Liver (tissue), 9 donors: Measurements from ENCODE around the gene COX20. TPM values are rescaled to one million over a fixed set of nuclear protein-coding genes. Genes with fewer than 3 reads are reported as not detected.
A peak's percentile ranks its signal among the peaks of the same experiment; 100 is the strongest.

Source experiments
- DNase-seq: peaks from one replicate; pipeline ENCODE4 v3.0.0-alpha.2; 2017; ENCODE audit warnings: low spot score
- H3K27ac ChIP-seq, 2 donors: one replicate each; pipeline ENCODE4 v1.7.0; 2013; ENCODE audit warnings: inconsistent platforms in 2 of 2, low read length in 2 of 2, control low read depth in 1 of 2, low read depth in 1 of 2, mild to moderate bottlenecking in 1 of 2
- H3K27me3 ChIP-seq, 4 donors: one replicate each; pipeline versions ENCODE4 v1.6.1 to v1.7.0; 2013; ENCODE audit warnings: low read length in 3 of 4, inconsistent platforms in 1 of 4, mild to moderate bottlenecking in 1 of 4, moderate library complexity in 1 of 4; ENCODE audit not compliant: control insufficient read depth in 4 of 4, insufficient read depth in 4 of 4
- H3K36me3 ChIP-seq, 4 donors: one replicate each; pipeline versions ENCODE4 v1.6.1 to v1.7.0; 2013; ENCODE audit warnings: low read length in 3 of 4, mild to moderate bottlenecking in 3 of 4, low read depth in 1 of 4, moderate library complexity in 1 of 4; ENCODE audit not compliant: control insufficient read depth in 4 of 4, insufficient read depth in 3 of 4
- H3K4me1 ChIP-seq, 4 donors: one replicate each; pipeline versions ENCODE4 v1.6.1 to v1.7.0; 2013; ENCODE audit warnings: low read length in 3 of 4, mild to moderate bottlenecking in 3 of 4, moderate library complexity in 1 of 4; ENCODE audit not compliant: control insufficient read depth in 4 of 4, insufficient read depth in 4 of 4
- H3K4me3 ChIP-seq, 3 donors: one replicate each; pipeline versions ENCODE4 v1.6.1 to v1.7.0; 2013; ENCODE audit warnings: low read length in 3 of 3, control low read depth in 1 of 3, low read depth in 1 of 3, mild to moderate bottlenecking in 1 of 3
- H3K9ac ChIP-seq, 2 donors: one replicate each; pipeline ENCODE4 v1.7.0; 2013; ENCODE audit warnings: low read length in 2 of 2, mild to moderate bottlenecking in 2 of 2, moderate library complexity in 2 of 2, control low read depth in 1 of 2, low read depth in 1 of 2
- H3K9me3 ChIP-seq, 4 donors: one replicate each; pipeline versions ENCODE4 v1.6.1 to v1.7.0; 2013; ENCODE audit warnings: low read length in 3 of 4; ENCODE audit not compliant: control insufficient read depth in 4 of 4
- ATF3 ChIP-seq: IDR thresholded peaks from 2 replicates; pipeline ENCODE4 v1.6.1; 2016; ENCODE audit warnings: antibody characterized with exemption
- EGR1 ChIP-seq, 2 donors: IDR thresholded peaks; 2 replicates each; pipeline ENCODE4 v1.6.1; 2016 to 2018; ENCODE audit warnings: antibody characterized with exemption in 2 of 2, low read depth in 2 of 2
- FOXA1 ChIP-seq: IDR thresholded peaks from 2 replicates; pipeline ENCODE4 v1.6.1; 2016; ENCODE audit warnings: antibody characterized with exemption
- HNF4A ChIP-seq, 2 donors: conservative IDR thresholded peaks; 2 replicates each; pipeline ENCODE4 v1.6.1; 2016; ENCODE audit warnings: antibody characterized with exemption in 2 of 2, mild to moderate bottlenecking in 2 of 2
- HNF4G ChIP-seq: IDR thresholded peaks from 2 replicates; pipeline ENCODE4 v1.6.1; 2016; ENCODE audit warnings: antibody characterized with exemption
- JUND ChIP-seq, 2 donors: IDR thresholded peaks; 2 replicates each; pipeline ENCODE4 v1.6.1; 2016; ENCODE audit warnings: antibody characterized with exemption in 2 of 2
- MAX ChIP-seq: IDR thresholded peaks from 2 replicates; pipeline ENCODE4 v1.6.1; 2016; ENCODE audit warnings: antibody characterized with exemption
- NR2F2 ChIP-seq: IDR thresholded peaks from 2 replicates; pipeline ENCODE4 v1.6.1; 2016; ENCODE audit warnings: antibody characterized with exemption
- RAD21 ChIP-seq, 2 donors: IDR thresholded peaks; 2 replicates each; pipeline ENCODE4 v1.6.1; 2016; ENCODE audit warnings: antibody characterized with exemption in 2 of 2, mild to moderate bottlenecking in 2 of 2
- RXRA ChIP-seq, 2 donors: IDR thresholded peaks; 2 replicates each; pipeline ENCODE4 v1.6.1; 2017 to 2018; ENCODE audit warnings: antibody characterized with exemption in 2 of 2, mild to moderate bottlenecking in 1 of 2
- SP1 ChIP-seq: IDR thresholded peaks from 2 replicates; pipeline ENCODE4 v1.6.1; 2018; ENCODE audit warnings: antibody characterized with exemption, mild to moderate bottlenecking
- TAF1 ChIP-seq: conservative IDR thresholded peaks from 2 replicates; pipeline ENCODE4 v1.6.1; 2016; ENCODE audit warnings: antibody characterized with exemption, mild to moderate bottlenecking
- YY1 ChIP-seq: IDR thresholded peaks from 2 replicates; pipeline ENCODE4 v1.6.1; 2016; ENCODE audit warnings: antibody characterized with exemption, mild to moderate bottlenecking
- WGBS: extraction: QIAGEN DNeasy Blood & Tissue Kit; methylation state at CpG from one replicate; pipeline ENCODE4 v1.1.7; 2013; 5-methylcytosine and 5-hydroxymethylcytosine counted together
- polyA plus RNA-seq, 2 donors: library from polyadenylated mRNA; stranded (reverse) in 1 of 2; unstranded in 1 of 2; fragments of 200-250 nt in 1 of 2; fragments of >200 nt in 1 of 2; fragmentation: Nextera tagmentation in 1 of 2; extraction: Ambion mirVana in 1 of 2; gene quantifications; one replicate each; pipeline versions ENCODE4 v1.2.1 to v1.2.3, GENCODE V29; 2013 to 2015
- total RNA-seq, 2 donors: library from RNA; depleted of rRNA; stranded (reverse); fragments of >200 nt; gene quantifications; one replicate each; pipeline ENCODE4 v1.2.3, GENCODE V29; 2014
- donor health status: healthy.
- donor health status: healthy.
- donor health status: healthy.
- donor health status: healthy.
- donor health status: healthy.

The COX20 gene
- total and polyA plus RNA-seq, 4 donors, result 16.7 to 45.7 (median 19.0) TPM

GRCh38 chr1:244860078-244860477 lies 24.6 kb downstream of the COX20 start (continued):
- no peak for TF ChIP-seq FOXA1
- TF ChIP-seq NR2F2, result no peak
- no peak for TF ChIP-seq EGR1 (IDR thresholded peaks at IDR 0.05; ENCODE audit: low read depth in 2 of 2)
- TF ChIP-seq TAF1, result no peak

GRCh38 chr1:244860914-244861610 lies 25.6 kb downstream of the COX20 start:
- H3K9ac ChIP-seq, result peak overlapping the region; percentile 86 to 98

GRCh38 chr1:244861683-244862082 lies 26.2 kb downstream of the COX20 start:
- DNase-seq, result no peak
- 1% methylated on average over 2 of the region's 2 CpGs for WGBS
- peaks cover 7 to 39% (median 36%) of the 10 kb centered on the region in 4 donors for H3K36me3 ChIP-seq

More at GRCh38 chr1:244860914-244861610, 25.6 kb downstream of the COX20 start:
- no peak for DNase-seq
- peak overlapping the region; percentile 73 to 81 for H3K27ac ChIP-seq
- H3K9me3 ChIP-seq, result no peaks in the 10 kb centered on the region
- TF ChIP-seq TAF1 (no peak), ATF3 (no peak), JUND (IDR thresholded peaks at IDR 0.05) (peak; percentile 57 to 67), HNF4G (no peak)
- WGBS, result 3% methylated on average over 2 of the region's 2 CpGs
- no peaks in the 10 kb centered on the region for H3K27me3 ChIP-seq
- peak overlapping the region; percentile 70 to 87 (median 72) for H3K4me3 ChIP-seq
- peaks cover 7 to 43% (median 30%) of the 10 kb centered on the region in 4 donors for H3K4me1 ChIP-seq
- peaks cover 8 to 45% (median 43%) of the 10 kb centered on the region in 4 donors for H3K36me3 ChIP-seq

GRCh38 chr1:244862354-244862698 lies 26.9 kb downstream of the COX20 start:
- TF ChIP-seq HNF4A (conservative IDR thresholded peaks at IDR 0.05), result no peak
- TF ChIP-seq RXRA (IDR thresholded peaks at IDR 0.05), result no peak
- no peak for TF ChIP-seq MAX
- TF ChIP-seq YY1, result no peak
- TF ChIP-seq ATF3, result no peak
- TF ChIP-seq NR2F2, result no peak
- TF ChIP-seq SP1, result no peak
- TF ChIP-seq RAD21 (IDR thresholded peaks at IDR 0.05), result no peak
- TF ChIP-seq FOXA1, result no peak
- Histone ChIP-seq H3K9ac (peak overlapping the region; percentile 86 to 98), H3K36me3 (peaks cover 4 to 33% (median 30%) of the 10 kb centered on the region in 4 donors), H3K9me3 (no peaks in the 10 kb centered on the region), H3K4me3 (peak overlapping the region; percentile 70 to 87 (median 72)), H3K27me3 (no peaks in the 10 kb centered on the region), H3K27ac (peak overlapping the region; percentile 73 to 81), H3K4me1 (peaks cover 7 to 43% (median 30%) of the 10 kb centered on the region in 4 donors)
- DNase-seq, result no peak
- 0% methylated on average over 7 of the region's 7 CpGs for WGBS

More at GRCh38 chr1:244861683-244862082, 26.2 kb downstream of the COX20 start:
- Histone ChIP-seq H3K27me3 (no peaks in the 10 kb centered on the region), H3K27ac (peak overlapping the region; percentile 73 to 81), H3K9me3 (no peaks in the 10 kb centered on the region), H3K9ac (peak overlapping the region; percentile 86 to 98), H3K4me3 (peak overlapping the region; percentile 70 to 87 (median 72)), H3K4me1 (peaks cover 8 to 43% (median 30%) of the 10 kb centered on the region in 4 donors)
- TF ChIP-seq HNF4A (conservative IDR thresholded peaks at IDR 0.05), result no peak
- peak; percentile 30 for TF ChIP-seq YY1
